ENCODE measurements around the gene EFCAB6. TPM values are rescaled to one million over a fixed set of nuclear protein-coding genes. Genes with fewer than 3 reads are reported as not detected.

EFCAB6 gene
- total and polyA plus RNA-seq, 5 donors from 2014 or later: 0.18 to 0.77 (median 0.30) TPM; not detected in 2

DNA sequence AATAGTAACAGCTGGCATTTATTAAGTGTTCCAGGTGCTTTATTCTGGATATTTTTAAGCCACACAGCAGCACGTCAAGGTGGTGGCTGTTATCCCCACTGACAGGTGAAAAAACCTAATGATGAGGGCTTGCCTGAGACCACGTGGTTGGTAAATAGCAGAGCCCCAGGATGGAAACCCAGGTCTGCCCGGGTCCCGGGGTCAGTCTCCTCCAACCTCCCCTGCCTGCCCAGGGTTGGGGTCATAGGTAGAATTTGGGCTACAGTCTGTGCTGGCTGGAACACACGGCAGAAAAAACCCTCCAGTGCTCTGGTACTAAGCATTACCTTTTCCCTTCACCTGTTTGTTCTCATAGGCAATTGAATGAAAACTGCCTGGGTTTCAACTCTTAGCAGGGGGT, 57.9 kb downstream of the EFCAB6 start:
- Histone ChIP-seq H3K4me3 (ENCODE audit: low read depth, low read length) (no peak overlapping the region), H3K4me1 (ENCODE audit: control insufficient read depth, insufficient read depth, low read length, poor library complexity, severe bottlenecking) (no peaks in the 10 kb centered on the region), H3K27me3 (ENCODE audit: control insufficient read depth, insufficient read depth, low read length) (peaks cover 5% of the 10 kb centered on the region), H3K36me3 (ENCODE audit: control insufficient read depth, insufficient read depth, low read length) (no peaks in the 10 kb centered on the region), H3K27ac (ENCODE audit: insufficient read depth, low read length, poor library complexity, severe bottlenecking) (no peak overlapping the region), H3K9me3 (ENCODE audit: control insufficient read depth in 2 of 2, low read length in 2 of 2) (no peaks in the 10 kb centered on the region)
- H3K4me1 Mint-ChIP-seq: no peaks in the 10 kb centered on the region
- H3K27ac Mint-ChIP-seq: no peak overlapping the region
- H3K4me3 Mint-ChIP-seq: no peak overlapping the region
- no peaks in the 10 kb centered on the region for H3K36me3 Mint-ChIP-seq
- peaks cover 3% of the 10 kb centered on the region for H3K27me3 Mint-ChIP-seq
- peaks cover 0 to 3% (median 0%) of the 10 kb centered on the region in 7 donors for H3K9me3 Mint-ChIP-seq
- DNase-seq: no peak
- ATAC-seq (ENCODE audit: low read depth in 2 of 2): no peak

GRCh38 chr22:43753688-43754087, 58.4 kb downstream of the EFCAB6 start:
- H3K36me3 Mint-ChIP-seq: no peaks in the 10 kb centered on the region
- H3K9me3 Mint-ChIP-seq: peaks cover 0 to 3% (median 0%) of the 10 kb centered on the region in 7 donors
- no peak overlapping the region for H3K27ac Mint-ChIP-seq
- H3K4me1 ChIP-seq (ENCODE audit: control insufficient read depth, insufficient read depth, low read length, poor library complexity, severe bottlenecking): no peaks in the 10 kb centered on the region
- no peaks in the 10 kb centered on the region for H3K4me1 Mint-ChIP-seq
- no peak overlapping the region for H3K4me3 ChIP-seq (ENCODE audit: low read depth, low read length)
- peaks cover 7% of the 10 kb centered on the region for H3K27me3 ChIP-seq (ENCODE audit: control insufficient read depth, insufficient read depth, low read length)
- no peak overlapping the region for H3K27ac ChIP-seq (ENCODE audit: insufficient read depth, low read length, poor library complexity, severe bottlenecking)
- DNase-seq (no peak), ATAC-seq (ENCODE audit: low read depth in 2 of 2) (no peak)
- H3K27me3 Mint-ChIP-seq: no peaks in the 10 kb centered on the region
- no peak overlapping the region for H3K4me3 Mint-ChIP-seq
- no peaks in the 10 kb centered on the region for H3K9me3 ChIP-seq (ENCODE audit: control insufficient read depth in 2 of 2, low read length in 2 of 2)
- no peaks in the 10 kb centered on the region for H3K36me3 ChIP-seq (ENCODE audit: control insufficient read depth, insufficient read depth, low read length)

DNA sequence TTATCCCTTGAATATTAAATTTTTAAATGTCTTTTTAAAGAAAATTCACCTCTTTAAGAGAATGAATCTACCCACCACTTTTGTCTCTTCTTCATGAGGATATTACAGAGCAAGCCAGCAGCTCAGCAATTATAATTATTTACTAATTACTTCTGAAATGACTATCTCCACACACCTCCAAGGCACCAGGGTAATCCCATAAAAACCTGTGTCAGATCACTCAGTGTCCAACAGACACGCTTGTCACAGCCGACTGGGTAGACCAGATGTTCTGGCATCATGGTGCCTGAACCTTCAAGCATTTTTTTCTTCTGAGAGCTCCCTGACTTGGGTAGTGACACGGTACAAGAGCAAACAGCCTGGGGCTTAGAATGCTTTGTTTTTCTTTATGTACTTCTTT, 61.4 kb downstream of the EFCAB6 start:
- Histone ChIP-seq H3K4me3 (ENCODE audit: low read depth, low read length) (no peak overlapping the region), H3K9me3 (ENCODE audit: control insufficient read depth in 2 of 2, low read length in 2 of 2) (no peaks in the 10 kb centered on the region), H3K27me3 (ENCODE audit: control insufficient read depth, insufficient read depth, low read length) (peaks cover 7% of the 10 kb centered on the region), H3K36me3 (ENCODE audit: control insufficient read depth, insufficient read depth, low read length) (no peaks in the 10 kb centered on the region), H3K4me1 (ENCODE audit: control insufficient read depth, insufficient read depth, low read length, poor library complexity, severe bottlenecking) (no peaks in the 10 kb centered on the region), H3K27ac (ENCODE audit: insufficient read depth, low read length, poor library complexity, severe bottlenecking) (no peak overlapping the region)
- Mint-ChIP-seq H3K36me3 (no peaks in the 10 kb centered on the region), H3K9me3 (peaks cover 0 to 2% (median 0%) of the 10 kb centered on the region in 7 donors), H3K27ac (no peak overlapping the region), H3K4me1 (no peaks in the 10 kb centered on the region), H3K27me3 (no peaks in the 10 kb centered on the region), H3K4me3 (no peak overlapping the region)
- no peak for ATAC-seq (ENCODE audit: low read depth in 2 of 2)
- DNase-seq: no peak

- no peaks in the 10 kb centered on the region for H3K4me1 Mint-ChIP-seq
- Histone ChIP-seq H3K9me3 (ENCODE audit: control insufficient read depth in 2 of 2, low read length in 2 of 2) (no peaks in the 10 kb centered on the region), H3K4me1 (ENCODE audit: control insufficient read depth, insufficient read depth, low read length, poor library complexity, severe bottlenecking) (no peaks in the 10 kb centered on the region), H3K27ac (ENCODE audit: insufficient read depth, low read length, poor library complexity, severe bottlenecking) (no peak overlapping the region), H3K36me3 (ENCODE audit: control insufficient read depth, insufficient read depth, low read length) (no peaks in the 10 kb centered on the region), H3K27me3 (ENCODE audit: control insufficient read depth, insufficient read depth, low read length) (peaks cover 3% of the 10 kb centered on the region), H3K4me3 (ENCODE audit: low read depth, low read length) (no peak overlapping the region)
- H3K27me3 Mint-ChIP-seq: no peaks in the 10 kb centered on the region
- ATAC-seq (ENCODE audit: low read depth in 2 of 2) (no peak), DNase-seq (no peak)
- H3K9me3 Mint-ChIP-seq: peaks cover 0 to 2% (median 0%) of the 10 kb centered on the region in 7 donors
- H3K36me3 Mint-ChIP-seq: no peaks in the 10 kb centered on the region
- no peak overlapping the region for H3K27ac Mint-ChIP-seq
- H3K4me3 Mint-ChIP-seq: no peak overlapping the region
Observed at GRCh38 chr22:43749473-43749872, 62.6 kb downstream of the EFCAB6 start.

GRCh38 chr22:43747877-43748276, 64.2 kb downstream of the EFCAB6 start:
- Mint-ChIP-seq H3K4me1 (no peaks in the 10 kb centered on the region), H3K27me3 (no peaks in the 10 kb centered on the region), H3K4me3 (no peak overlapping the region), H3K36me3 (no peaks in the 10 kb centered on the region), H3K9me3 (peaks cover 0 to 2% (median 0%) of the 10 kb centered on the region in 7 donors), H3K27ac (no peak overlapping the region)
- no peak overlapping the region for H3K27ac ChIP-seq (ENCODE audit: insufficient read depth, low read length, poor library complexity, severe bottlenecking)
- no peak for DNase-seq
- no peaks in the 10 kb centered on the region for H3K4me1 ChIP-seq (ENCODE audit: control insufficient read depth, insufficient read depth, low read length, poor library complexity, severe bottlenecking)
- H3K36me3 ChIP-seq (ENCODE audit: control insufficient read depth, insufficient read depth, low read length): no peaks in the 10 kb centered on the region
- H3K27me3 ChIP-seq (ENCODE audit: control insufficient read depth, insufficient read depth, low read length): peaks cover 5% of the 10 kb centered on the region
- no peaks in the 10 kb centered on the region for H3K9me3 ChIP-seq (ENCODE audit: control insufficient read depth in 2 of 2, low read length in 2 of 2)
- H3K4me3 ChIP-seq (ENCODE audit: low read depth, low read length): no peak overlapping the region
- no peak for ATAC-seq (ENCODE audit: low read depth in 2 of 2)

DNA sequence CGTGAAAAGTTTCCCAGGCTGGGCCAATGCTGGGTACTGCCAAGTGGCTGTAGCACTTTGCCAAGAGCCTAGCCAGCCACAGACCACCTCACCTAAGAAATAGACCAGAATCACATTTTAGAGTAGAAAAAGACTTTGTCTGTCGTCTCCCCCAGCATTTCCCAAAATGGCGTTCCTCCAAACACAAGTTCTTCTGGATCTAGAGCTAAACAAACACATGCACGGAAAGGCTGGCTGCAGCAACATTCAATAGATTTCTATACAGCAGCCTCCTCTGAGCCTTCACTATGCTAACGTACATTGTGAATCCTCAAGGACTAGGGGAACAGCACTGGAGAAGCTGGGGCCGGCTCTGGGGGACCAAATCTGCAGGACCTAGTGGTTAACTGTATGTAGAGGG, 65.0 kb downstream of the EFCAB6 start:
- ATAC-seq (ENCODE audit: low read depth in 2 of 2) (no peak), DNase-seq (no peak)
- Histone ChIP-seq H3K36me3 (ENCODE audit: control insufficient read depth, insufficient read depth, low read length) (no peaks in the 10 kb centered on the region), H3K4me3 (ENCODE audit: low read depth, low read length) (no peak overlapping the region), H3K27me3 (ENCODE audit: control insufficient read depth, insufficient read depth, low read length) (peaks cover 5% of the 10 kb centered on the region), H3K4me1 (ENCODE audit: control insufficient read depth, insufficient read depth, low read length, poor library complexity, severe bottlenecking) (no peaks in the 10 kb centered on the region), H3K27ac (ENCODE audit: insufficient read depth, low read length, poor library complexity, severe bottlenecking) (no peak overlapping the region), H3K9me3 (ENCODE audit: control insufficient read depth in 2 of 2, low read length in 2 of 2) (no peaks in the 10 kb centered on the region)
- Mint-ChIP-seq H3K4me3 (no peak overlapping the region), H3K36me3 (no peaks in the 10 kb centered on the region), H3K9me3 (peaks cover 0 to 2% (median 0%) of the 10 kb centered on the region in 7 donors), H3K4me1 (no peaks in the 10 kb centered on the region), H3K27me3 (no peaks in the 10 kb centered on the region), H3K27ac (no peak overlapping the region)

- H3K27me3 Mint-ChIP-seq: no peaks in the 10 kb centered on the region
Observed at GRCh38 chr22:43745783-43746356, 66.2 kb downstream of the EFCAB6 start.

DNA sequence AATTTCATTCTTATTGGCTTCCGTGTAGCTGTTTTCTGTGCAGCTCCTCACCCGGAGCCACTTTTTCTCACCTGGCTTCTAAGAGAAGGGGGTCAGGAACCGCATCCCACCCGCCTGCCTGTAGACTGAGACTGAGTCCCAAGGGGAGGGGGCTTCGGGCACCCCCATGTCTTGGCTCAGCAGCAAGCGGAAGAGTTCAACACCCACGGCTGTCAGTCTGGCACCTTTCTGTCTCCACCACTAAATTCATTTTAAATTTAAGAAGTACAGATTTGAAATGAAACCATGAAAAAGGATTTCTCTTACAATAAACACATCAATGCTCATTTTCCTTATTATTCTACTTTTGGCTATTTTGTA, 66.7 kb downstream of the EFCAB6 start:
- H3K4me1 Mint-ChIP-seq: no peaks in the 10 kb centered on the region
- H3K36me3 ChIP-seq (ENCODE audit: control insufficient read depth, insufficient read depth, low read length): no peaks in the 10 kb centered on the region
- H3K4me3 ChIP-seq (ENCODE audit: low read depth, low read length): no peak overlapping the region
- no peaks in the 10 kb centered on the region for H3K9me3 ChIP-seq (ENCODE audit: control insufficient read depth in 2 of 2, low read length in 2 of 2)
- peaks cover 5% of the 10 kb centered on the region for H3K27me3 ChIP-seq (ENCODE audit: control insufficient read depth, insufficient read depth, low read length)
- DNase-seq (no peak), ATAC-seq (ENCODE audit: low read depth in 2 of 2) (no peak)
- no peaks in the 10 kb centered on the region for H3K4me1 ChIP-seq (ENCODE audit: control insufficient read depth, insufficient read depth, low read length, poor library complexity, severe bottlenecking)
- H3K27ac Mint-ChIP-seq: no peak overlapping the region
- no peaks in the 10 kb centered on the region for H3K27me3 Mint-ChIP-seq
- no peak overlapping the region for H3K27ac ChIP-seq (ENCODE audit: insufficient read depth, low read length, poor library complexity, severe bottlenecking)
- H3K36me3 Mint-ChIP-seq: no peaks in the 10 kb centered on the region
- peaks cover 0 to 2% (median 0%) of the 10 kb centered on the region in 7 donors for H3K9me3 Mint-ChIP-seq
- no peak overlapping the region for H3K4me3 Mint-ChIP-seq

More at GRCh38 chr22:43745783-43746356, 66.2 kb downstream of the EFCAB6 start:
- Mint-ChIP-seq H3K4me1 (no peaks in the 10 kb centered on the region), H3K36me3 (no peaks in the 10 kb centered on the region), H3K9me3 (peaks cover 0 to 2% (median 0%) of the 10 kb centered on the region in 7 donors), H3K27ac (no peak overlapping the region), H3K4me3 (no peak overlapping the region)
- Histone ChIP-seq H3K36me3 (ENCODE audit: control insufficient read depth, insufficient read depth, low read length) (no peaks in the 10 kb centered on the region), H3K9me3 (ENCODE audit: control insufficient read depth in 2 of 2, low read length in 2 of 2) (no peaks in the 10 kb centered on the region), H3K27me3 (ENCODE audit: control insufficient read depth, insufficient read depth, low read length) (peaks cover 5% of the 10 kb centered on the region), H3K27ac (ENCODE audit: insufficient read depth, low read length, poor library complexity, severe bottlenecking) (no peak overlapping the region), H3K4me3 (ENCODE audit: low read depth, low read length) (no peak overlapping the region), H3K4me1 (ENCODE audit: control insufficient read depth, insufficient read depth, low read length, poor library complexity, severe bottlenecking) (no peaks in the 10 kb centered on the region)
- DNase-seq (no peak), ATAC-seq (ENCODE audit: low read depth in 2 of 2) (no peak)

Data from CD4-positive, CD25-positive, alpha-beta regulatory T cell (primary cell).